Astrocyte of the cerebellum (primary cell): Measurements from ENCODE around the gene NHSL2.

Experiments used
- DNase-seq: peaks from one replicate; pipeline ENCODE4 v3.0.0-alpha.2; 2011; ENCODE audit warnings: low read depth
- H3K4me3 ChIP-seq: 2 replicates; pipeline ENCODE4 v1.5.1; 2011; ENCODE audit warnings: mild to moderate bottlenecking, low read depth, low read length, moderate library complexity
- in situ Hi-C: cut with HindIII; loops from 2 replicates; pipeline ENCODE4 v1.10.0; 2017; ENCODE audit warnings: low sequenced_read_pairs
- TF ChIP-seq, protein P1 (sequence below): IDR thresholded peaks from 2 replicates; pipeline ENCODE4 v1.5.1; 2012; ENCODE audit warnings: low read length, low read depth, moderate library complexity, mild to moderate bottlenecking; ENCODE audit errors: missing control alignments

Gene NHSL2

DNA sequence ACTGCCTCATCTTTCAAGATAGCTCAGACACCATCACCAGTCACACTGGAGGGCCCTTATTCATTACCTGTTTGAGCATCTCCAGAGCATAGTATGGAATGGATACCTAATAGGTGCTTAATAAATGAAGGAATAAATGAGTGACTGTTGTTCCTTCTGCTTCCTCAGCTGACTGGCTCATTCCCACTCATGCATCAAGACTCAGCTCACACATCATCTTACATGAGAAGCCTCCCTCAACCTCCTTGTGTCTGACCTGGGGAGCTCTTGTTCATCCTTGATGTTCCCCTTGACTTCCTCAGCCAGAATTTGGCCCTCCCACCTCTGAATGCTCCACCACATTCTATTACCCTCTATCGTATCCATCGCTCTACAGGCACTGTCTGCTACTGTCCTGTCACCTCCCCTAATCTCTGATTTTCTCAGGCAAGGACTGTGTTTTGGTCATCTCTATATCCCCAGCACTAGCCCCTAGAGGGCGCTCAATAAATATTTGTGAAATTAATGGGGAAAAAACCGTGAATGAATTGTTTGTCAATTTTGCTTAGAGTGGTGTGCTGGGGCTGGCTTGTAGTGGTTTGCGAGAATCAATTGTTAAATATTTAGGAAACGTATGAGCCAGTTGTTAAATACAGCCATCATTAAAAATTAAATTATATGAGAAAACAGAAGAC lies 88.3 kb downstream of the NHSL2 start:
- H3K4me3 ChIP-seq: no peak overlapping the region
- TF ChIP-seq, protein P1, sequence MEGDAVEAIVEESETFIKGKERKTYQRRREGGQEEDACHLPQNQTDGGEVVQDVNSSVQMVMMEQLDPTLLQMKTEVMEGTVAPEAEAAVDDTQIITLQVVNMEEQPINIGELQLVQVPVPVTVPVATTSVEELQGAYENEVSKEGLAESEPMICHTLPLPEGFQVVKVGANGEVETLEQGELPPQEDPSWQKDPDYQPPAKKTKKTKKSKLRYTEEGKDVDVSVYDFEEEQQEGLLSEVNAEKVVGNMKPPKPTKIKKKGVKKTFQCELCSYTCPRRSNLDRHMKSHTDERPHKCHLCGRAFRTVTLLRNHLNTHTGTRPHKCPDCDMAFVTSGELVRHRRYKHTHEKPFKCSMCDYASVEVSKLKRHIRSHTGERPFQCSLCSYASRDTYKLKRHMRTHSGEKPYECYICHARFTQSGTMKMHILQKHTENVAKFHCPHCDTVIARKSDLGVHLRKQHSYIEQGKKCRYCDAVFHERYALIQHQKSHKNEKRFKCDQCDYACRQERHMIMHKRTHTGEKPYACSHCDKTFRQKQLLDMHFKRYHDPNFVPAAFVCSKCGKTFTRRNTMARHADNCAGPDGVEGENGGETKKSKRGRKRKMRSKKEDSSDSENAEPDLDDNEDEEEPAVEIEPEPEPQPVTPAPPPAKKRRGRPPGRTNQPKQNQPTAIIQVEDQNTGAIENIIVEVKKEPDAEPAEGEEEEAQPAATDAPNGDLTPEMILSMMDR: peak; percentile 62
- in situ Hi-C loops: no loop called here
- DNase-seq: no peak

DNA sequence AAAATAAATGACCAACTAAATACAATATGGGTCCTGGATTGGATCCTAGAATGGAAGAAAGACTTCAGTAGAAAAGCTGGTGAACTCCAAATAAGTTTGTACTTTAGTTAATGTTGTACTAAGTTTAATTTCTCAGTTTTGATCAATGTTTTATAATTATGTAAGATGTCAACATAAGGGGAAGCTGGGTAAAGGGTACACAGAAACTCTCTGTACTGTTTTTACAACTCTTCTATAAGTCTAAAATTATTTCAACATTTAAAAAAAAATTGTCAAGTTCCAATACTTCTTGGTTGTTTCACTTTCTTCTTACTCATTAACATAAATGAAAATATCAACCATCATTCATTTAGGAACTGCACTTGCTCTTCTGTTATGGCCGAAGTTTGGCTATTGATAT lies 88.9 kb downstream of the NHSL2 start:
- TF ChIP-seq, protein P1: no peak
- DNase-seq: no peak
- in situ Hi-C loops: no loop called here
- no peak overlapping the region for H3K4me3 ChIP-seq

DNA sequence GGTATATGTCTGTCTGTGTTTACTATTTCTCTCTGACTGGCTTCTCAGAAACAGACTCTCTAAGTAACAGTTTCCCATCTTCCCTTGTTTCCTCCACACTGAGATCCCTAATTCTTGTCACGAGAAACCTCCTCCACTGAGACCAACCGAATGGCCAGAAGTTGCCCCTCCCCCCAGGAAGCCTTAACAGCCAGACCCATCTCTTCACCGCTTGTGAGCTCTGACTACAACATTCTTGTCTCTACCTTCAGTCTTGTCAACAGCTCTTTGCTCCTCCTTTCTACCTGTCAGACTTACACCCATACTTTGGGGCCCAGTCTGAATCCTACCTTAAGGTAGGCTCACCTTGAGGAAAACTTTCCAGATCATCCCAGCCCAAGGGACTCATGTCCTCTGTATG lies 90.8 kb downstream of the NHSL2 start:
- H3K4me3 ChIP-seq: no peak overlapping the region
- no peak for DNase-seq
- in situ Hi-C loops: no loop called here
- TF ChIP-seq, protein P1: no peak

DNA sequence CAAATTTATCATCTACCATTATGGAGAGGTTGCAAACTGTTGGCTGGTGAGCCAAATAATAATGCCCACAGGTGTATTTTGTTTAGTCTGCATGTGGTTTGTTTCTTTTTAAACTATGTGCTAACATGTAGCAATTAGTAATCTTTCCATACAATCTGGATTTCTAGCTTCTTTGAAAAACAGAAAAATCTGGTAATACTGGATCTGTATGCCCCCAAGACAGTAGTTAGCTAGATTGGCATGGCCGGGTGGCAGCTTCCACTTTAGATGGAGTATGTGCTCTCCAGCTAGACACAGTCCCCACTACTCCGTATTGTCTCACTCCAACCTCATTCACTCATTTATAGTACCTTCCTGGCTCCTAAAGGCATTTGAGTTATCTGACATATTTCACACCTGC lies 91.3 kb downstream of the NHSL2 start:
- in situ Hi-C loops: no loop called here
- DNase-seq: no peak
- TF ChIP-seq, protein P1: no peak
- H3K4me3 ChIP-seq: no peak overlapping the region

DNA sequence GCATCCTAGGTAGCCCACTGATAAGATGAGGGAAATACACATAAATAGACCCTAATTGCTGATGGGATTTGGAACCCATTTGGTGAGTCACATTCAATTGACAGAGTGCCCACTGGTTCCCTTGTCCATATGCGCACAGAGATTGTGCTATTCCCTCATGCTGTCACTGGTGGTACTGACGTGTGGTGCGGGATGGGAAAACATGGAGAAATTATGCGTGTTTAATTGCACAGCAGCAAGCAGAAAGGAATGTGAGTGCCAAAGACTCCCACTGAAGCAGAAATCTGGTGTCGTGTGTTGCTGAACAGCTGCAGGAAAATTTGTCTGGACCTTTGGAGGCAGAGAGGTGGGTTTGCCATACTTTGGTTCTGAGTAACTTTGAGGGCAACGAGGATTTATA lies 92.2 kb downstream of the NHSL2 start:
- in situ Hi-C loops: no loop called here
- DNase-seq: peak; percentile 45
- H3K4me3 ChIP-seq: no peak overlapping the region
- TF ChIP-seq, protein P1: no peak

DNA sequence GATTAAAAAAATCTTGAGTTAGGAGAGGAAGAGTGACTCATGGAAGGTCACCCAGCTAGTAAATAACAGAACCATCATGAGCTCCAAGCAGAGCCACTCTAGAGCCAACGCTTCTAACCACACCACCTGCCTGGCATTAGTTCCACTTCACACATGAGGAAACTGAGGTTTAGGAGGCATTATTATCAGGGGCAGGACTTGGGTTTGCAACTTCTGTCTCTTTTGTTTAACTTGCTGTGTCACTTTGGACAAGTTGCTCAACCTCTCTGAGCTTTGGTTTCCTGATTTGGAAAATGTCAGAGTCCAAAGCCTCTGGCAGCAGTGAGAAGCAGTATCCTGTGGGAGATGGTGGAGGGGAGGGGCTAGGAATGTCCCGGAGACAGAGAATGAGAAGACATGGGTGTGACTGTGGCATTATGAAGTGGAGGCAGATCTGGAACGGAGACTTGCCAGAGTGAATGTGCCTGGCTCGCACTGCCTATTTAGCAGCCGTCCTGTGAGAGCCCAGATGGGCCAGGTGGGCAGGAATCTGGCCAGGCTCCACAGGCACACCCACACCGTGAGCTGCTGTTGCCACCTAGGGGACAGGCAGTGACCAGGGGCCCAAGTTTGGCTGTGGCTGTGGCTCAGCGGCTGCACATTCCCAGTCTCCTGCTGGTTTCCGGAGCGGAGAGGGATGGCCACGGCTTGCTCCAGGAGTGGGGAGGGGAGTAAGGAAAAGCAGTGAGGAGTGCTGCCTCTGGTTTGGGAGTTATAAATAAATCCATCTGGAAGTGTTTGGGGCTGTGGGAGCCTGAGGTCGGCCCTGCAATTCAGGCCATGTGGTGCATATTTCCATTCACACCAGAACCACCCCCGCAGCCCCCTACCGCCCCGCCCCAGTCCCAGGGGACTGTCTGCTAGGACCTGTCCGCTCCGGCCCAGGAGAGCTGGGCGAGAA lies 93.4 kb downstream of the NHSL2 start:
- TF ChIP-seq, protein P1: no peak
- no peak overlapping the region for H3K4me3 ChIP-seq
- peak; percentile 62 for DNase-seq
- in situ Hi-C loops: no loop called here
